Measurements from ENCODE around the gene SERTM1.

Gene SERTM1

DNA sequence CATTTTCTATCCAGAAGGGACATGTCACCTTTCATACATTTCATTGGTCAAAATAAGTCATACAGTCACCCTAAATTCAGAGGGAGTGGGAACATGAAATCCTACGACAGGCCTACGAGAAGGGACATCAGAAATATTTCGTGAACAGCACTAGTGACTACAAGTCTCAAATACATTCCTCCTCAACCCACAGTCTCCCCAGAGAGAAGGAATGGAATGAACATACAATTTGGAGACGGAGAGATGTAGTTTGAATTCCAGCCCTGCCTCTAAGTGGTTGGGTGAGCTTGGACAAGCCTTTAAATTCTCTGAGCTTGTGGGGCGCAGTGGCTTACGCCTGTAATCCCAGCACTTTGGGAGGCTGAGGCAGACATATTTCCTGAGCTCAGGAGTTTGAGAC, 9.9 kb downstream of the SERTM1 start:
- DNase-seq (no peak), ATAC-seq (no peak)
- H3K27ac Mint-ChIP-seq, result no peak overlapping the region
- H3K36me3 Mint-ChIP-seq (ENCODE audit: low read depth), result no peaks in the 10 kb centered on the region
- H3K4me3 Mint-ChIP-seq, result no peak overlapping the region
- no peaks in the 10 kb centered on the region for H3K9me3 Mint-ChIP-seq
- peaks cover 8% of the 10 kb centered on the region for H3K27me3 Mint-ChIP-seq
- no peaks in the 10 kb centered on the region for H3K4me1 Mint-ChIP-seq

DNA sequence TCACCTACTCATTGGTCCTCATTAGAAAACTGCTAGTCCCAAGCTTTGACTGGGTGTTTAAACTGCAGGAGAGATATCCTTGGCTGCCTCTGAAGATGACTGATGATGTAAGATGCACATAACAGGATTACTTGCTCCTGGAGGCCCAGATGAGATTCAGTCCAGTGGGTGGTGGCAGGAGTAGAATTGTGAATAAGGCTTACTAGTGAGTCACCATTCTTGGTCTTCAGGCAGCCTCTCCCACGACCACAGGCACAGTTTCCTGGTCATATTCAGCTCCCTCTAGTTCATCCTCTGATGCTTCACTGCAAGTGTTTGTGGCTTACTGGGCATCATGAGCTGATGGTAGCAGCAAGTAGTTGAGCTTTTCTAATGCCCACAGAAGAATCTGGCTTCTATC, 12.1 kb downstream of the SERTM1 start:
- no peaks in the 10 kb centered on the region for H3K36me3 Mint-ChIP-seq (ENCODE audit: low read depth)
- ATAC-seq (peak; percentile 36), DNase-seq (no peak)
- no peak overlapping the region for H3K4me3 Mint-ChIP-seq
- no peak overlapping the region for H3K27ac Mint-ChIP-seq
- H3K27me3 Mint-ChIP-seq, result peaks cover 8% of the 10 kb centered on the region
- H3K4me1 Mint-ChIP-seq, result no peaks in the 10 kb centered on the region
- H3K9me3 Mint-ChIP-seq, result no peaks in the 10 kb centered on the region

DNA sequence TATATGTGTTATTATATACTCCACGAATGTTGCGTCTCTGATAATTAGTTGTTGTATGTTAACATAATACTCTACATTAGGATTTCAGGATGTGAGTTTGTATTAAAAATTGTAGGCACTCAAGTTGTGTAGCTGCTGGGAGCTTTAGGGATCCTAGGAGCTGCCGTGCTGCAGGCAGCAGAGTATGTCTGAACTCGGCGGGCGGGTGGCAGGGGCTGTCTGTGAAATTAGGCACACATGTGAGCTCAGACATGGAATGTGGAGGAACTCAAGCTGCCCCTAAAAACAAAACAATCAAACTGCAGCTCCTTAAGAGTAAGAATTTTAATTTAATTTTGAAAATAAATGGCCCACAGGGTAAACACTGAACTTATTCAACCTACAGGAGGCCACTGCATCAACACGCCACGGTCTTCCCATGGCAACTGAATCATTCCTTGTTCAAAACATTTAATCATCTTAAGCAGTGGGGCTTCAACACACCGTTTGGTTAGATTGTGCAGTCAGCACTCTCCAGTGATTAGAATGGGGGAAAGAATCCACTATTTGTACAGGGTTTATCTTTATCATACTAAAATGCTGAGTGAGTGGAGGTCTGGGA, 22.7 kb downstream of the SERTM1 start:
- Mint-ChIP-seq H3K9me3 (no peaks in the 10 kb centered on the region), H3K27ac (no peak overlapping the region), H3K4me3 (no peak overlapping the region), H3K36me3 (ENCODE audit: low read depth) (no peaks in the 10 kb centered on the region), H3K27me3 (peaks cover 18% of the 10 kb centered on the region), H3K4me1 (no peaks in the 10 kb centered on the region)
- DNase-seq (no peak), ATAC-seq (no peak)

DNA sequence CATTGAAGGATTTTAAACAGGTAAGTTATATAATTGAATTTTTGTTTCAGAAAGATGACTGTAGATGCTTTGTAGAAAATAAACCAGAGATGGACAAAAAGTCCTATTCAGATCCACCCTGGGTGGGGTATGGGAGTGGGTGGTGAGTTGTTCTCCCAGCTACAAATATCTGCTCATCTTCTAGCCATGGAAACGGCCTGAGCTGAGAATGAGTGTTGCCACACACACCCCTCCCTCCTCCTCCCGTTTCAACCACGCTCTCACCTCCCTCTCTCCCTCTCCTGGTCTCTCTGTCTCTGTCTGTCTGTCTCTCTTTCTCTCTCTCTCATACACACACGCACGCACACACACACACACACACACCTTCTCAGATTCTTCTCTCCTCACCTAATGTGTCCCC, 26.4 kb downstream of the SERTM1 start:
- H3K36me3 Mint-ChIP-seq (ENCODE audit: low read depth), result no peaks in the 10 kb centered on the region
- H3K9me3 Mint-ChIP-seq, result no peaks in the 10 kb centered on the region
- H3K4me1 Mint-ChIP-seq, result no peaks in the 10 kb centered on the region
- DNase-seq (no peak), ATAC-seq (no peak)
- H3K27me3 Mint-ChIP-seq, result peaks cover 18% of the 10 kb centered on the region
- no peak overlapping the region for H3K27ac Mint-ChIP-seq
- no peak overlapping the region for H3K4me3 Mint-ChIP-seq

DNA sequence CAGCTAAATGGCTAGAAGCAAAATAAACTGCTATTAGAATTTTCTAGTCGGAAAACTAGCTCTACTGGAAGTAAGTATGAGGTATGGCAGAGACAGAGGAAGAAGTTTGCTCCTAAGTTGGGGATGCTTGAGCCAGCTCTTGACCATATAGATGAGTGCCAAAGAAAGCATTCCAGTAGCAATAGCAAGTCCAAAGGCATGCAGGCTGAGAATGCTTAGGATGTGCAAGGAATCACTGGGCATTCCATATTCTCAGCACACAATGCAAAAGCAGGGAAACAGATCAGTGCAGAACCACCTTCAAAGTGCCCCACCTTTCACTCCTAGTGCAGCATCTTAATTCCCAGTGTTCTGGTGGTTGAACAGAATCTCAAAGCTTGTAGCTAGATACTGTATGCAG, 32.9 kb downstream of the SERTM1 start:
- Mint-ChIP-seq H3K27me3 (peaks cover 9% of the 10 kb centered on the region), H3K9me3 (no peaks in the 10 kb centered on the region), H3K4me1 (no peaks in the 10 kb centered on the region), H3K4me3 (no peak overlapping the region), H3K36me3 (ENCODE audit: low read depth) (no peaks in the 10 kb centered on the region), H3K27ac (no peak overlapping the region)
- DNase-seq, result no peak
- ATAC-seq, result no peak

DNA sequence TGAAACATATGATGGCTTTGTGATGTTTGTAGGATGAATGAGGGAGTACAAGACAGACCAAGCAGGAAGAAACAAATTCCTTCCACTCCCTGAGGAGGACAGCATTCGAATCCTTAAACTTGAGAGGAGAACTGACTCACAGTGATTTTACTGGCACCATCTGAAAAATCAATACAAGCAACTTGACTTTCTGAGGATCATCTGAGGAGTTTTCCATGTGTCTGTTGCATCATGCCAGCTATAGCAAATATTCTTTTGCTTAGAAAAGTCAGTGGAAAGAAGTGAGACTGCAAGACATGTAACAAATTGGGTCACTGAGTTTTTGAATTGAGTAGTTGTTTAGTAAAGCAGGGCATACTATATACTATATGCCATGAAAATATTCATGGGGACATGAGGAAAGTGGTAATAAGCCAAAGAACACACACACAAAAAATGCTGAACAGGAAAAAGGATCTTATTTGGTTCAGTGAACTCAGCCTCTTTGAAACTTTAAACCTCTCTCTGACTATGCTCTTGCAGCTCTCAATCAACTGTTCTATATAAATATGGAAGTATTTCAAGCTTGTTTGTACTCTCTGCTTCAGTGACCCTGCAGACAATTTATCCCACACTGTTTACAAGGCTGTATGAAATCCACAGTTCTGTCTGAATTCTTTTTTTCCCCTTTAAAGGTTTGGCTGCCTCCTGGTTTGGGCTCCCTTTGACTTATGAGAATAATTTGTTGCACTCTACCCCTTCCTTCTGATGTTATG, 35.5 kb downstream of the SERTM1 start:
- Mint-ChIP-seq H3K4me1 (no peaks in the 10 kb centered on the region), H3K27me3 (peaks cover 12% of the 10 kb centered on the region), H3K27ac (no peak overlapping the region), H3K4me3 (no peak overlapping the region), H3K9me3 (no peaks in the 10 kb centered on the region), H3K36me3 (ENCODE audit: low read depth) (no peaks in the 10 kb centered on the region)
- DNase-seq (no peak), ATAC-seq (no peak)

DNA sequence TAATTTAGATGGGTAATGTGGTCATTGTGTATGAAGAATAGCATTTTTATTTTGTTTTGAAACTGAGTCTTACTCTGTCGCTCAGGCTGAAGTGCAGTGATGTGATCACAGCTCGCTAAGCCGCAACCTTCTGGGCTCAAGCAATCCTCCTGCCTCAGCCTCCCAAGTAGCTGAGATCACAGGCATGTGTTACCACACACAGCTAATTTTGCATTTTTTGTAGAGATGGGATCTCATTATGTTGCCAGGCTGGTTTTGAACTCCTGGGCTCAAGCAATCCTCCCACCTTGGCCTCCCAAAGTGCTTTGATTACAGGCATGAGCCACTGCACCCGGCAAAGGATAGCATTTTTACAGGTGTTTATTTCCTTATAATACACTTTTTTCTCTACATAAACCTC, 36.6 kb downstream of the SERTM1 start:
- Mint-ChIP-seq H3K27me3 (peaks cover 7% of the 10 kb centered on the region), H3K4me1 (no peaks in the 10 kb centered on the region), H3K27ac (no peak overlapping the region), H3K4me3 (no peak overlapping the region), H3K9me3 (no peaks in the 10 kb centered on the region), H3K36me3 (ENCODE audit: low read depth) (no peaks in the 10 kb centered on the region)
- ATAC-seq, result no peak
- DNase-seq, result no peak

DNA sequence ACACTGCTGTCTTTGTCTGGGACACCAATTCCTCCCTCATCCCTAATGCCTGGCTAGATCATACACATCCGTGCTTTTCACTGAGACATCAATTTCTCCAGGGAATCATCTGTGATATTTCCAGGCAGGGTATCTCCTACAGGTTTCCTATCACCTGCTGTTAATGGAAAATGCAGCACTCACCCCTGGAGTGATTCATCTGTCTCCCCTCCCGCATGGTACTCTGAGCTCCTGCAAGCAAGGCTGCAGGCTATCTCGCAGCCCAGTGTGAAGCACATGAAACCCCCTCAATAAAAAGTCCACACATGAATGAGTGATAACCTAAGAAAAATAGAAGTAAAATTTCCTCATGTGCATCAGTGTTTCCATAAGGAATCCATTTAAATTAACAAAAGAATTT, 38.5 kb downstream of the SERTM1 start:
- H3K4me1 Mint-ChIP-seq, result no peaks in the 10 kb centered on the region
- no peak overlapping the region for H3K4me3 Mint-ChIP-seq
- H3K9me3 Mint-ChIP-seq, result no peaks in the 10 kb centered on the region
- no peaks in the 10 kb centered on the region for H3K36me3 Mint-ChIP-seq (ENCODE audit: low read depth)
- H3K27ac Mint-ChIP-seq, result no peak overlapping the region
- DNase-seq, result no peak
- ATAC-seq, result no peak
- peaks cover 7% of the 10 kb centered on the region for H3K27me3 Mint-ChIP-seq

DNA sequence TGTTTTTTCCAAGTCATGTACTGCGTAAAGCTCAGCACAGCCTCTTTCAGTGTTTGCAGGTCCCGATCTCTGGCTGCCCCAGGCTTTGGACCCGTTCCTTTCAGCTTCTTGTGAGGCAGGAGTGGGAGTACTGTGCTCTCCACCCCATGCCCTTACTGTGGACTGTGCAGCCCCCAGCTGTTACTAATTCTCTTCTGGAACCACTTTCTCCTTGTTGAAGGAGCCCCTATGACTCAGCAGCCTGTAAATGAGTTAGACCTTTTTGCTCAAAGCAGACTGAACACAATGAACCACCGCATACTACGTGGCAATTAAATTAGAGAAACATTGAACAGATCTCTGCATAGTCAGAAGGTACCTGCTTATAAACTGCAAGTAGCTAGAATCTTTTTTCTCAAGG, 39.0 kb downstream of the SERTM1 start:
- H3K4me3 Mint-ChIP-seq, result no peak overlapping the region
- H3K9me3 Mint-ChIP-seq, result no peaks in the 10 kb centered on the region
- ATAC-seq (no peak), DNase-seq (no peak)
- no peak overlapping the region for H3K27ac Mint-ChIP-seq
- no peaks in the 10 kb centered on the region for H3K4me1 Mint-ChIP-seq
- H3K36me3 Mint-ChIP-seq (ENCODE audit: low read depth), result no peaks in the 10 kb centered on the region
- peaks cover 7% of the 10 kb centered on the region for H3K27me3 Mint-ChIP-seq

DNA sequence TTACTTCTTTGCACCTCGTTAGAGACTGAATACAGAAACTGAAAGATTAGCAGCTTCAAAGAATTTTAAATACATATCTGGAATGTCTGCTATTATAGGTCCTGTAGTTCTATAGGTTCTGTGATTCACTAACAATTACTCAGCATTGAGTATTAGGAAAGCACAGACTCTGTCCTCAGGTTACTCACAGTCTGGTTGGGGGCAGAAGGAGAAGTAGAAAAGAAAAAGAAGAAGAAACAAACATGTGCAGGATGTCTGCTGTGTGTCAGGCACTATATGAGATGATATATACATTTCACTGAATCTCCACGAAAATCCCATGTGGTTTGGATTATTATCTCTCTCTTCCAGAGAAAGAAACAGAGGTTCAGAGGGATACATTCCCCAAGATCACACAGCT, 40.1 kb downstream of the SERTM1 start:
- no peak for DNase-seq

DNA sequence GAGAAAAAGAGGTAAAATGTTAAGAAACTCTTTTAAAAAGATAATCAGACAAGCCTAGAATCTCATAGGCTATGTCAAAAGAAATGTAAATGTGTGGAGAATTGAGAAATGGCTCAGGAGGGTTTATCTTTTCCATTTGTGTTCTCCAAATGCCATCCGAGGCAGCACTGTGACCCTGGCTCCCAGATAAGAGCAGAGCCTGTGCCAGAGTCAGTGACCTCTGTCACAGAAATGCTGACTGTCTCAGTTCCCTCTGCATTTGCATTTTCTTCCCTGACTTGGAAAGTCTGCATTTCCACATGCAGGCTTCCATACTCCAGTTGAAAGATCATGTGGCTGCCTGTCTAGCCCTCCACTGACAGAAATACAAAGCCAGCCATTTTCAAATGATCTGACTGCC, 42.0 kb downstream of the SERTM1 start:
- no peak for ATAC-seq
- DNase-seq, result no peak
- H3K4me3 Mint-ChIP-seq, result no peak overlapping the region
- no peaks in the 10 kb centered on the region for H3K36me3 Mint-ChIP-seq (ENCODE audit: low read depth)
- no peak overlapping the region for H3K27ac Mint-ChIP-seq
- no peaks in the 10 kb centered on the region for H3K9me3 Mint-ChIP-seq
- peaks cover 8% of the 10 kb centered on the region for H3K27me3 Mint-ChIP-seq
- H3K4me1 Mint-ChIP-seq, result no peaks in the 10 kb centered on the region

More for the DNA sequence above, 40.1 kb downstream of the SERTM1 start:
- ATAC-seq, result no peak
- H3K4me1 Mint-ChIP-seq, result no peaks in the 10 kb centered on the region
- H3K9me3 Mint-ChIP-seq, result no peaks in the 10 kb centered on the region
- no peaks in the 10 kb centered on the region for H3K36me3 Mint-ChIP-seq (ENCODE audit: low read depth)
- H3K27ac Mint-ChIP-seq, result no peak overlapping the region
- peaks cover 7% of the 10 kb centered on the region for H3K27me3 Mint-ChIP-seq
- H3K4me3 Mint-ChIP-seq, result no peak overlapping the region

DNA sequence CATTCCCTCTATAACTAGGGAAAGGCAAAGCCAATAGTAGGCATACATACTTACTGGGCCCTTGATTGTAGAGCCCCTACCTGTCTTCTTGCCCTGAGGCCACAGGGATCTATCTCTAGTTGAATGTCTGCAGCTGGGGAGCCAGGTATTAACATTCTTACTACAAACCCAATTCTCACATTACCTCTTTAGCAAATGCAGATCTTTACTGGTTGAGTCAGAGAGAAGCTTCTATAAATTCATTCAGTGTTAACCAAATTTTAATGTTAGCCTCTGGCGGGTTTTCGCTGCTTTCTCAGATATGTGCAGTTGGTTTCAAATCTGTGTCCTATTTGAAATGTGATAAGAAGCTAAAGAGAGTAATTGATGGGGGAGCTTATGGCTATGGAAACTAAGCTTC, 43.2 kb downstream of the SERTM1 start:
- H3K4me3 Mint-ChIP-seq, result no peak overlapping the region
- no peaks in the 10 kb centered on the region for H3K36me3 Mint-ChIP-seq (ENCODE audit: low read depth)
- no peak for DNase-seq
- H3K27ac Mint-ChIP-seq, result no peak overlapping the region
- H3K27me3 Mint-ChIP-seq, result peaks cover 6% of the 10 kb centered on the region
- H3K9me3 Mint-ChIP-seq, result no peaks in the 10 kb centered on the region
- H3K4me1 Mint-ChIP-seq, result no peaks in the 10 kb centered on the region
- no peak for ATAC-seq

DNA sequence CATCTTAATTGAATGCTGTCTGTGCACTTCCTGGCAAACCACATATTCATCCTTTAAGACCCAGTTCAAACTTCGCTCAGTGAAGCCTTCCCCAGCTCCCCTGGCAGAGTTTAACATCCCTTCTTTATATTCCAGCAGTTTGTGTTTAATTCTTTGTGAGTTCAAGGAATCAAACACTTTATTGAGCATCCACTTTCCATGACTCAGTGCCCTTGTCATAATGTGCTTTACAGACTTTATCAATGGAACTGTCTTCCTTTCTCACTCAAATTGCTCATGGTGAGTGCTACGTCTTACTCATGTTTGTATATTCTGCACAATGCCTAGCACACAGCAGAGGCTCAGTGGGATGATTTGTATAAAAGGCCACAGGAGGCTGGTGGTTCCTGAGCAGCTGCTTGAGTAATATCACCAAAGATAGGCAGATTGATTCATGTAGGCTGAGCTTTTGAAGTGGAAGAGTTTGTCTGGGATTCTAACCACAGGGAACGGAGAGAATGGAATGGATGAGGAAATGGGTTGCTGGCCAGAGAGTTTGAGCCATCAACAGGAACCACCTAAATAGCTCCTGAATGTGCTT, 44.2 kb downstream of the SERTM1 start:
- Mint-ChIP-seq H3K9me3 (no peaks in the 10 kb centered on the region), H3K27me3 (peaks cover 5% of the 10 kb centered on the region), H3K27ac (no peak overlapping the region), H3K36me3 (ENCODE audit: low read depth) (no peaks in the 10 kb centered on the region), H3K4me3 (no peak overlapping the region), H3K4me1 (no peaks in the 10 kb centered on the region)
- DNase-seq, result no peak
- ATAC-seq, result no peak

DNA sequence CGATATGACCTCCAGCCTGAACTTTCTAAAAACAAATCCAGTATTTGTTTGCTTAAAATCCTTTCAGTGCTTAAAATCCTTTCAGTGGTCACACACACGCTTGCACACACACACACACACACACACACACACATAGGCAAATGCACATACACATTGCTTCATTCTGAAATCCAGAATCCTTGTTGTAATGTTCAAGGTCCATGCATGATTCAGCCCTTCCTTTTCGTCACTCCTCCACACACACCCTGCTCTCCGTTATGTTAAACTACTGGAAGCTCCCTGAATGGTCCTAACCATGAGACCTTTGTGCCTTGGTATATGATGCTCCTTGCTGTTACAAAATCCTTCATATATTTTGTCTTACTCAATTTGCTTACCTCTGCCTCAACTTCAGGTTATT, 44.9 kb downstream of the SERTM1 start:
- no peak overlapping the region for H3K27ac Mint-ChIP-seq
- no peaks in the 10 kb centered on the region for H3K36me3 Mint-ChIP-seq (ENCODE audit: low read depth)
- peaks cover 5% of the 10 kb centered on the region for H3K27me3 Mint-ChIP-seq

DNA sequence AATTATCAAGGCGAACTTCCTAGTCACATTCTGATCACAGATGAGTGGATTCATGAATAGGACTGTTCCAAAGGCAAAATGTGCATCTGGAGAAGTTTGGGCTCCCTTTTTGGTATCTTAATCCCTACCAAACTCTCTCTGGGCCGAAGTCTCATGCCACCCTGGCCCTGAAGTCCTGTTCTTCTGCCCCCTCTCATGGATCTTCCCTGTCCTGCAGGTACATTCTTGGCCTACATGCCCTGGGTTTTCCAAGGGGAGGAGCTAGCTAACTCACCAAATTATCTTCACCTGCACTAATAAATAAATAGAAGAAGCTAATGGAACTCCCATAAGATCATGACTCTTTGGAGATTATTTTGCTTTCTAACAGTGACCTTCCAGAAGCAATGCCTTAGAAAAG, 50.3 kb downstream of the SERTM1 start:
- Mint-ChIP-seq H3K4me1 (no peaks in the 10 kb centered on the region), H3K9me3 (no peaks in the 10 kb centered on the region), H3K27me3 (peaks cover 5% of the 10 kb centered on the region), H3K4me3 (no peak overlapping the region), H3K27ac (no peak overlapping the region), H3K36me3 (ENCODE audit: low read depth) (no peaks in the 10 kb centered on the region)
- DNase-seq (no peak), ATAC-seq (no peak)

More for the DNA sequence above, 44.9 kb downstream of the SERTM1 start:
- DNase-seq (no peak), ATAC-seq (no peak)
- H3K4me3 Mint-ChIP-seq, result no peak overlapping the region
- no peaks in the 10 kb centered on the region for H3K4me1 Mint-ChIP-seq
- no peaks in the 10 kb centered on the region for H3K9me3 Mint-ChIP-seq
